SK-N-SH (cell line): Measurements from ENCODE around the gene PPP4C. TPM values are rescaled to one million over a fixed set of nuclear protein-coding genes. Genes with fewer than 3 reads are reported as not detected.

ENCODE experiments used
- CTCF ChIA-PET: fragments of 300-600, 350-600 bp; formaldehyde crosslinking; extraction: SDS; loops from one replicate; lab custom pipeline; 2021; lab: Yijun Ruan, JAX
- POLR2A ChIA-PET: fragments of 350-600 bp; sonication (Branson Sonifier 250); formaldehyde crosslinking; extraction: SDS; loops from one replicate; lab custom pipeline; 2020; ENCODE audit warnings: antibody characterized with exemption, inconsistent platforms; lab: Yijun Ruan, JAX
- DNase-seq: peaks from one replicate; pipeline ENCODE4 v3.0.0; 2012
- H2AFZ ChIP-seq: fragments of 200-600 bp; sonication (generic); 2 replicates; pipeline ENCODE4 v1.8.1; 2016; ENCODE audit warnings: antibody characterized with exemption, mild to moderate bottlenecking, low read depth
- H3F3A ChIP-seq: fragments of 200-600 bp; sonication (generic); replicated peaks from 2 replicates; pipeline ENCODE3; 2016; ENCODE audit warnings: antibody characterized with exemption, mild to moderate bottlenecking; ENCODE audit not compliant: insufficient read depth
- H3K27ac ChIP-seq, 2 experiments: fragments of 200-500 bp in 1 of 2; fragments of 200-600 bp in 1 of 2; sonication (Bioruptor generic) in 1 of 2; sonication (generic), shearing (Covaris generic) in 1 of 2; 2 replicates each; pipeline versions ENCODE4 v1.5.1 to v1.6.1; 2014 to 2016; ENCODE audit warnings: low read depth in 2 of 2, inconsistent platforms in 1 of 2, low read length in 1 of 2, mild to moderate bottlenecking in 1 of 2, mixed read lengths in 1 of 2
- H3K27me3 ChIP-seq: fragments of 200-600 bp; sonication (generic), shearing (Covaris generic); 2 replicates; pipeline ENCODE4 v1.6.1; 2016; ENCODE audit warnings: mixed run types; ENCODE audit not compliant: insufficient read depth
- H3K36me3 ChIP-seq, 2 experiments: fragments of 200-500 bp in 1 of 2; fragments of 200-600 bp in 1 of 2; sonication (Bioruptor generic) in 1 of 2; sonication (generic) in 1 of 2; replicated peaks in 1 of 2; 2 replicates each; pipeline versions ENCODE3 to v1.5.1; 2014 to 2016; ENCODE audit warnings: low read length in 1 of 2, mild to moderate bottlenecking in 1 of 2; ENCODE audit not compliant: insufficient read depth in 2 of 2, control insufficient read depth in 1 of 2
- H3K4me1 ChIP-seq, 2 experiments: fragments of 200-500 bp in 1 of 2; fragments of 200-600 bp in 1 of 2; sonication (Bioruptor generic) in 1 of 2; sonication (generic), shearing (Covaris generic) in 1 of 2; 2 replicates each; pipeline versions ENCODE4 v1.5.1 to v1.6.1; 2014 to 2016; ENCODE audit warnings: low read depth in 1 of 2, low read length in 1 of 2, mixed run types in 1 of 2; ENCODE audit not compliant: insufficient read depth in 2 of 2, control insufficient read depth in 1 of 2
- H3K4me2 ChIP-seq: fragments of 200-600 bp; sonication (generic), shearing (Covaris generic); 2 replicates; pipeline ENCODE4 v1.6.1; 2017; ENCODE audit warnings: mixed run types
- H3K4me3 ChIP-seq, 2 experiments: fragments of 200-500 bp in 1 of 2; fragments of 200-600 bp in 1 of 2; sonication (Bioruptor generic) in 1 of 2; sonication (generic), shearing (Covaris generic) in 1 of 2; 2 replicates each; pipeline versions ENCODE4 v1.5.1 to v1.8.1; 2014 to 2016; ENCODE audit warnings: low read depth in 2 of 2, inconsistent platforms in 1 of 2, low read length in 1 of 2, mild to moderate bottlenecking in 1 of 2, mixed read lengths in 1 of 2, moderate library complexity in 1 of 2
- H3K79me2 ChIP-seq: fragments of 200-600 bp; sonication (generic); 2 replicates; pipeline ENCODE4 v1.8.1; 2017; ENCODE audit warnings: mild to moderate bottlenecking; ENCODE audit not compliant: insufficient read depth
- H3K9ac ChIP-seq: fragments of 200-600 bp; sonication (generic); 2 replicates; pipeline ENCODE4 v1.6.1; 2017; ENCODE audit warnings: mixed run types
- H3K9me2 ChIP-seq: fragments of 200-600 bp; sonication (generic); 2 replicates; pipeline ENCODE4 v1.6.1; 2017; ENCODE audit warnings: mixed run types
- H3K9me3 ChIP-seq: fragments of 200-600 bp; sonication (generic); 2 replicates; pipeline ENCODE4 v1.6.1; 2017; ENCODE audit warnings: mixed run types, mild to moderate bottlenecking, moderate library complexity
- H4K20me1 ChIP-seq: fragments of 200-600 bp; sonication (generic); 2 replicates; pipeline ENCODE4 v1.6.1; 2017; ENCODE audit warnings: mild to moderate bottlenecking, mixed run types; ENCODE audit not compliant: insufficient read depth
- FOSL2 ChIP-seq: IDR thresholded peaks from 2 replicates; pipeline ENCODE4 v1.4.0; 2012; ENCODE audit warnings: low read depth, mild to moderate bottlenecking, moderate library complexity, borderline replicate concordance
- FOXJ3 ChIP-seq: sonication (generic); formaldehyde crosslinking; IDR thresholded peaks from 2 replicates; pipeline ENCODE4 v1.5.1; 2020; ENCODE audit warnings: mild to moderate bottlenecking, missing genetic modification reagents
- JUND ChIP-seq: IDR thresholded peaks from 2 replicates; pipeline ENCODE4 v1.4.0; 2012
- MAX ChIP-seq: IDR thresholded peaks from 2 replicates; pipeline ENCODE4 v1.4.0; 2012; ENCODE audit warnings: low read depth
- RCOR1 ChIP-seq: fragments of 150-350 bp; IDR thresholded peaks from 2 replicates; pipeline ENCODE4 v1.6.1; 2017; ENCODE audit warnings: antibody characterized with exemption, low read length
- TAF1 ChIP-seq: IDR thresholded peaks from 2 replicates; pipeline ENCODE4 v1.6.1; 2012; ENCODE audit warnings: low read depth, mild to moderate bottlenecking, low read length, moderate library complexity, borderline replicate concordance
- USF2 ChIP-seq: fragments of 150-350 bp; IDR thresholded peaks from 2 replicates; pipeline ENCODE4 v1.6.1; 2017; ENCODE audit warnings: antibody characterized with exemption, low read length, low read depth, borderline replicate concordance
- WGBS: methylation state at CpG from one replicate; pipeline ENCODE4 v1.1.6; 2017; ENCODE audit warnings: low lambda C conversion rate; 5-methylcytosine and 5-hydroxymethylcytosine counted together
- polyA plus RNA-seq, 3 experiments: library from polyadenylated mRNA; depleted of rRNA; stranded (reverse); fragments of >200 nt; gene quantifications; 2 replicates each; pipeline ENCODE4 v1.2.3, GENCODE V29; 2012

Gene PPP4C
- polyA plus RNA-seq, 1 of the 3 experiments (the other 2 are of a cell fraction), result 339 TPM

DNA sequence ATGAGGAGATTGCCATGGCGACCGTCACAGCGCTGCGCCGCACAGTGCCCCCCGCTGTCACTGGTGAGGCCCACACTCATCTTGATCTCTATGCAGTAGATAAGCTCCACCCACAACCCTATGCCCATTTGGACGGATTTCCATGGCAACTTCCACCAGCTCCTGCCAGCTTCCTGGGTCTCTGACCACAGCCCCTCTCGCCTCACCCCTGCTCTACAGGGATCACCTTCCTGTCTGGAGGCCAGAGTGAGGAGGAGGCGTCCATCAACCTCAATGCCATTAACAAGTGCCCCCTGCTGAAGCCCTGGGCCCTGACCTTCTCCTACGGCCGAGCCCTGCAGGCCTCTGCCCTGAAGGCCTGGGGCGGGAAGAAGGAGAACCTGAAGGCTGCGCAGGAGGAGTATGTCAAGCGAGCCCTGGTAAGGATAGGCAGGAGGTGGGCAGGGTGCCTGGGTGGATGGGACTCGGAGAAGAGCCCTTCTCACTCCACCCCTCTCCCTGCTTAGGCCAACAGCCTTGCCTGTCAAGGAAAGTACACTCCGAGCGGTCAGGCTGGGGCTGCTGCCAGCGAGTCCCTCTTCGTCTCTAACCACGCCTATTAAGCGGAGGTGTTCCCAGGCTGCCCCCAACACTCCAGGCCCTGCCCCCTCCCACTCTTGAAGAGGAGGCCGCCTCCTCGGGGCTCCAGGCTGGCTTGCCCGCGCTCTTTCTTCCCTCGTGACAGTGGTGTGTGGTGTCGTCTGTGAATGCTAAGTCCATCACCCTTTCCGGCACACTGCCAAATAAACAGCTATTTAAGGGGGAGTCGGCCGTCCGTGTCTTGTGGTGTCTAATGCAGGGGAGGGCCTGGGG, 6.0 kb upstream of the PPP4C start:
- 89% methylated on average over 28 of the region's 31 CpGs for WGBS
- TF ChIP-seq FOXJ3 (CRISPR knock-in tag), result no peak
- no peak for TF ChIP-seq TAF1
- peak; percentile 49 for DNase-seq
- Histone ChIP-seq H3K36me3 (peaks cover 45 to 65% of the 10 kb centered on the region in 2 experiments), H3K9me3 (no peaks in the 10 kb centered on the region), H3K79me2 (peaks cover 64% of the 10 kb centered on the region), H3F3A (peaks cover 70% of the 10 kb centered on the region), H3K4me2 (peak overlapping the region; percentile 100), H3K9me2 (no peaks in the 10 kb centered on the region), H3K4me1 (peaks cover 19 to 24% of the 10 kb centered on the region in 2 experiments), H4K20me1 (peaks cover 59% of the 10 kb centered on the region), H3K4me3 (no peak overlapping the region), H3K9ac (0 out of 2 replicates have a peak overlapping the region, but pooled peaks have one; percentile 31), H3K27me3 (no peaks in the 10 kb centered on the region), H2AFZ (no peak overlapping the region), H3K27ac (peak overlapping the region in 1 of 2 experiments; percentile 32; a peak in 2 of 4 replicates)
- POLR2A ChIA-PET, result interaction anchor here (0.6 kb wide), 1 partner anchor 22 kb away, joined by 3 read pairs; the partner anchor contains the start of gene TBX6
- CTCF ChIA-PET, result interaction anchor here (1.4 to 1.9 kb wide), 2 partner anchors 22 to 38 kb away, joined by 4 to 8 read pairs; partner anchors contain the start of genes TBX6 and TLCD3B

GRCh38 chr16:30070490-30070889, 5.3 kb upstream of the PPP4C start:
- H3K4me3 ChIP-seq, result no peak overlapping the region
- peak overlapping the region in 1 of 2 experiments; percentile 8; a peak in 1 of 4 replicates for H3K27ac ChIP-seq
- peaks cover 19 to 24% of the 10 kb centered on the region in 2 experiments for H3K4me1 ChIP-seq
- H3F3A ChIP-seq, result peaks cover 76% of the 10 kb centered on the region
- TF ChIP-seq JUND (no peak), FOSL2 (no peak), USF2 (no peak), RCOR1 (no peak), MAX (no peak)
- TF ChIP-seq, all 33 proteins: peak for 0
- H3K79me2 ChIP-seq, result peaks cover 70% of the 10 kb centered on the region
- no peak overlapping the region for H2AFZ ChIP-seq
- peaks cover 59% of the 10 kb centered on the region for H4K20me1 ChIP-seq
- DNase-seq, result no peak
- CTCF ChIA-PET, result interaction anchor here (1.4 to 1.9 kb wide), 3 partner anchors 9 to 39 kb away, joined by 4 to 8 read pairs (median 4); partner anchors contain the start of genes TBX6 and TLCD3B
- POLR2A ChIA-PET, result interaction anchor here (0.6 kb wide), 1 partner anchor 21 kb away, joined by 3 read pairs; the partner anchor contains the start of gene TBX6
- H3K9me2 ChIP-seq, result no peaks in the 10 kb centered on the region
- peak overlapping the region; percentile 100 for H3K4me2 ChIP-seq
- peaks cover 45 to 65% of the 10 kb centered on the region in 2 experiments for H3K36me3 ChIP-seq
- no peaks in the 10 kb centered on the region for H3K9me3 ChIP-seq
- H3K27me3 ChIP-seq, result no peaks in the 10 kb centered on the region
- H3K9ac ChIP-seq, result no peak overlapping the region
